K562 (cell line): ENCODE data around the gene RCSD1. TPM values are rescaled to one million over a fixed set of nuclear protein-coding genes. Genes with fewer than 3 reads are reported as not detected.

ENCODE experiments used
- ATAC-seq: fragments of 200-7000 bp; cut with Tn5 transposase; 3 replicates; pipeline ENCODE4 v1.9.1; 2020; ENCODE audit warnings: moderate library complexity
- BruUV-seq: library from RNA; stranded (reverse); fragments of 400-500 nt; replicated peaks from 2 replicates; lab custom pipeline; 2021; lab: Mats Ljungman, UMichigan
- CTCF ChIA-PET: fragments of 300-600 bp; formaldehyde crosslinking; extraction: SDS; loops from one replicate; lab custom pipeline; 2021; ENCODE audit warnings: low intra/inter-chr PET ratio; lab: Yijun Ruan, JAX
- POLR2A ChIA-PET: fragments of 300-600, 350-650 bp; sonication (Branson Sonifier 250); formaldehyde crosslinking; extraction: SDS; loops from one replicate; lab custom pipeline; 2021; ENCODE audit warnings: antibody characterized with exemption, inconsistent platforms; lab: Yijun Ruan, JAX
- DNase-seq, 4 experiments: peaks; one replicate each; pipeline versions ENCODE4 v3.0.0 to v3.0.0-alpha.2; 2011 to 2018; ENCODE audit warnings: low spot score in 3 of 4, mixed read lengths in 3 of 4; ENCODE audit errors: extremely low read depth in 1 of 4
- FAIRE-seq: peaks from 2 replicates; lab custom pipeline; 2011; peaks lifted over from hg19 to GRCh38; lab: Jason Lieb, UNC
- H2AFZ ChIP-seq: 2 replicates; pipeline ENCODE4 v1.6.0; 2011; ENCODE audit warnings: low read depth, low read length, control low read depth, inconsistent platforms
- H3K27ac ChIP-seq: fragments of 200-600 bp; 3 replicates; pipeline ENCODE4 v1.8.0; 2011; ENCODE audit warnings: low read depth, mild to moderate bottlenecking, control low read depth, inconsistent platforms, low read length, moderate library complexity, mixed read lengths; ENCODE audit errors: extremely low read depth
- H3K27me3 ChIP-seq, 2 experiments: fragments of 300-600 bp in 1 of 2; 2 replicates in 1 of 2; 3 replicates in 1 of 2; pipeline versions ENCODE4 v1.6.0 to v1.8.0; 2011; ENCODE audit warnings: inconsistent platforms in 2 of 2, low read length in 2 of 2, mild to moderate bottlenecking in 1 of 2, mixed read lengths in 1 of 2, moderate library complexity in 1 of 2; ENCODE audit not compliant: control insufficient read depth in 2 of 2, insufficient read depth in 2 of 2
- H3K36me3 ChIP-seq: fragments of 300-600 bp; 3 replicates; pipeline ENCODE4 v1.8.0; 2011; ENCODE audit warnings: mild to moderate bottlenecking, low read length, inconsistent platforms; ENCODE audit not compliant: control insufficient read depth, insufficient read depth
- H3K4me1 ChIP-seq, 2 experiments: fragments of 200-600 bp in 1 of 2; replicated peaks in 1 of 2; 2 replicates in 1 of 2; 3 replicates in 1 of 2; pipeline versions ENCODE4 v1.5.1 to v1.8.0; 2011; ENCODE audit warnings: inconsistent platforms in 2 of 2, low read length in 2 of 2, mild to moderate bottlenecking in 1 of 2, mixed read lengths in 1 of 2, moderate library complexity in 1 of 2; ENCODE audit not compliant: control insufficient read depth in 2 of 2, insufficient read depth in 2 of 2
- H3K4me2 ChIP-seq: 2 replicates; pipeline ENCODE4 v1.6.1; 2011; ENCODE audit warnings: low read length, control low read depth, inconsistent platforms, mixed read lengths; ENCODE audit not compliant: insufficient read depth
- H3K4me3 ChIP-seq: fragments of 200-600 bp; sonication (generic), shearing (Covaris generic); 2 replicates; pipeline ENCODE4 v1.5.1; 2016; ENCODE audit warnings: control low read depth, inconsistent platforms
- H3K79me2 ChIP-seq: fragments of 200-600 bp; 3 replicates; pipeline ENCODE4 v1.8.0; 2011; ENCODE audit warnings: low read length, inconsistent platforms; ENCODE audit not compliant: control insufficient read depth, insufficient read depth
- H3K9ac ChIP-seq, 2 experiments: 2 replicates each; pipeline versions ENCODE4 v1.6.0 to v1.6.1; 2011; ENCODE audit warnings: low read depth in 2 of 2, low read length in 2 of 2, control low read depth in 1 of 2, inconsistent platforms in 1 of 2, mild to moderate bottlenecking in 1 of 2, mixed read lengths in 1 of 2; ENCODE audit not compliant: insufficient read depth in 1 of 2
- H3K9me1 ChIP-seq: one replicate; pipeline ENCODE4 v1.6.0; 2011; ENCODE audit warnings: inconsistent platforms, mild to moderate bottlenecking, low read length, moderate library complexity; ENCODE audit not compliant: control insufficient read depth, insufficient read depth
- H3K9me3 ChIP-seq: replicated peaks from 2 replicates; pipeline ENCODE4 v1.5.1; 2011; ENCODE audit warnings: low read depth, low read length, inconsistent platforms; ENCODE audit not compliant: control insufficient read depth, insufficient read depth
- H4K20me1 ChIP-seq: replicated peaks from 2 replicates; pipeline ENCODE4 v1.6.1; 2011; ENCODE audit warnings: low read length, inconsistent platforms, mixed read lengths; ENCODE audit not compliant: control insufficient read depth, insufficient read depth
- GTF2E2 ChIP-seq: fragments of 200-800 bp; sonication (Bioruptor generic); IDR thresholded peaks from 2 replicates; pipeline ENCODE4 v1.6.1; 2016; ENCODE audit warnings: missing genetic modification characterization, missing compliant biosample characterization
- PRDM10 ChIP-seq: fragments of 450-650 bp; IDR thresholded peaks from 2 replicates; pipeline ENCODE4 v1.6.1; 2018; ENCODE audit not compliant: partially characterized antibody
- SIRT6 ChIP-seq: IDR thresholded peaks from one replicate; pipeline ENCODE4 v1.6.1; 2012; ENCODE audit warnings: low read depth, mild to moderate bottlenecking, control low read depth, inconsistent platforms, low read length, moderate library complexity
- TAF1 ChIP-seq: IDR thresholded peaks from 2 replicates; pipeline ENCODE4 v1.6.1; 2011; ENCODE audit warnings: mild to moderate bottlenecking, low read length, moderate library complexity; ENCODE audit not compliant: insufficient read depth, control insufficient read depth, severe bottlenecking; ENCODE audit errors: extremely low read depth
- ZBTB1 ChIP-seq: sonication (generic); formaldehyde crosslinking; IDR thresholded peaks from 2 replicates; pipeline ENCODE4 v1.8.1; 2023; ENCODE audit warnings: missing genetic modification reagents, low read depth, mild to moderate bottlenecking, borderline replicate concordance
- ZFP1 ChIP-seq: fragments of 450-650 bp; formaldehyde crosslinking; IDR thresholded peaks from 2 replicates; pipeline ENCODE4 v1.4.0; 2020; ENCODE audit warnings: mild to moderate bottlenecking, mixed read lengths
- WGBS: fragments of 100-300 bp; shearing (Covaris generic); methylation state at CpG from one replicate; pipeline ENCODE4 v1.1.6; 2016; ENCODE audit warnings: low coverage, mixed read lengths; ENCODE audit not compliant: insufficient coverage; ENCODE audit errors: missing lambda C conversion rate; 5-methylcytosine and 5-hydroxymethylcytosine counted together
- in situ Hi-C: fragments of 300-500 bp; cut with MboI; formaldehyde crosslinking; loops from 4 replicates; pipeline ENCODE4 v1.15.0; 2018; ENCODE audit warnings: inconsistent platforms, mixed read lengths
- intact Hi-C: fragments of 100-400 bp; cut with micrococcal nuclease; formaldehyde crosslinking; loops from 2 replicates; pipeline ENCODE4 v1.14.2; 2022
- polyA plus RNA-seq, 8 experiments: library from polyadenylated mRNA; depleted of rRNA in 4 of 8; stranded (reverse) in 5 of 8; unstranded in 3 of 8; fragments of >200 nt; fragmentation: Nextera tagmentation in 2 of 8; fragmentation: Illumina TruSeq in 1 of 8; extraction: Ambion mirVana in 2 of 8; extraction: Trizol in 1 of 8; gene quantifications; 2 replicates each; pipeline versions ENCODE4 v1.2.1 to v1.2.3, GENCODE V29; 2011 to 2014; ENCODE audit warnings: inconsistent platforms in 1 of 8, missing spikeins in 1 of 8
- total RNA-seq, 7 experiments: library from RNA; depleted of rRNA in 6 of 7; stranded (reverse); fragments of >200 nt in 6 of 7; fragmentation: Illumina TruSeq in 2 of 7; extraction: Trizol in 2 of 7; gene quantifications; 2 replicates each; pipeline versions ENCODE4 v1.2.1 to v1.2.3, GENCODE V29; 2011 to 2021; ENCODE audit warnings: low replicate concordance in 1 of 7
- TF ChIP-seq, protein P1 (sequence below): fragments of 450-650 bp; IDR thresholded peaks from 2 replicates; pipeline ENCODE4 v1.6.1; 2017; ENCODE audit warnings: antibody characterized with exemption

The RCSD1 gene
- total and polyA plus RNA-seq, 9 of the 15 experiments (the other 6 are each of a cell fraction or from before 2014, with no cell fraction given): 7.8 to 69.8 (median 45.3) TPM

DNA sequence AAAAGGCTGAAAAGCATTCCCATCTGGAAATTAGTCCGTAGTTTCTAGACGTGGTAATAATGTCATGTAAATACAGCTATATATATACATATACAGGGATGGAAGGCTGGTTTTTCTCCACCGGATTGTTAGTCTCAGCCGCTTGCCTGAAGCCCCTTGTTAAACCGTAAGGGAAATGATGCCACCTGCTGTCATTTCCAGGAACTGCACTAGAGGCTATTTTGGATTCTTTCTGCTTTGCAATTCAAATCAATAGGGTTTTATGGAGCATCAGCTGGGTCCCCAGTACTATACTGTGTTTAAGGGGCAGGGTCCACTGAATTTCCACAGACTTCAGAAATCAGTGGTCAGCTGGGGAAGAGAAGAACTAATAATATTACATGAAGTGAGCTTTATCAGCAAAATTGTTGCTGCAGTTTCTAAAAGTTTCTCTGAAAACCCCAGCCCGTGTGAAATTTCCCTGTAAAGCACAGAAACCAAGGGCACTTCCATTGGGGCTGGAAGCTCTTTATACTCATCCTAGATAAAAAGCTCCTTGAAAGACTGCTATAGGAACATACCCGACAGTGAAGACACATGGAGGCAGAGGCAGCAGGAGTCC, 58.0 kb downstream of the RCSD1 start:
- Histone ChIP-seq H3K36me3 (peaks cover 70% of the 10 kb centered on the region), H3K79me2 (no peaks in the 10 kb centered on the region), H3K9me3 (no peaks in the 10 kb centered on the region), H3K9ac (peak overlapping the region in 1 of 2 experiments; percentile 17; a peak in 2 of 4 replicates), H4K20me1 (no peaks in the 10 kb centered on the region), H3K9me1 (no peaks in the 10 kb centered on the region), H3K4me2 (peak overlapping the region; percentile 15; the same call in 1 of the 2 replicates), H3K4me1 (peaks cover 9 to 15% of the 10 kb centered on the region in 2 experiments; a peak in 4 of 5 replicates), H3K27me3 (no peaks in the 10 kb centered on the region), H3K27ac (peak overlapping the region; percentile 46; the same call in 2 of the 3 replicates), H2AFZ (peak overlapping the region; percentile 65), H3K4me3 (no peak overlapping the region)
- peak; percentile 97 for FAIRE-seq
- POLR2A ChIA-PET: interaction anchor here (0.5 to 2.1 kb wide), 16 partner anchors 9 to 440 kb away, joined by 3 to 7 read pairs (median 3); partner anchors contain the start of gene CREG1
- DNase-seq: peak; percentile 80 to 89 (median 82)
- ATAC-seq: peak; percentile 88
- BruUV-seq: no TSS peak
- in situ Hi-C loops (loop anchor here (25.0 kb wide), 2 partner anchors 1501 to 1676 kb away; no protein-coding TSS in a partner anchor), intact Hi-C loops (loop anchor here (1.0 to 10.0 kb wide), 8 partner anchors 55 to 621 kb away; no protein-coding TSS in a partner anchor)
- 26% methylated on average over 7 of the region's 7 CpGs for WGBS
- CTCF ChIA-PET: interaction anchor here (0.6 to 3.4 kb wide), 7 partner anchors 88 to 621 kb away, joined by 3 to 45 read pairs (median 7); no protein-coding TSS in a partner anchor
- TF ChIP-seq TAF1 (no peak), ZBTB1 (CRISPR knock-in tag) (no peak), ZFP1 (CRISPR knock-in tag) (no peak), GTF2E2 (tag) (no peak), SIRT6 (no peak), PRDM10 (no peak)
- TF ChIP-seq, protein P1, sequence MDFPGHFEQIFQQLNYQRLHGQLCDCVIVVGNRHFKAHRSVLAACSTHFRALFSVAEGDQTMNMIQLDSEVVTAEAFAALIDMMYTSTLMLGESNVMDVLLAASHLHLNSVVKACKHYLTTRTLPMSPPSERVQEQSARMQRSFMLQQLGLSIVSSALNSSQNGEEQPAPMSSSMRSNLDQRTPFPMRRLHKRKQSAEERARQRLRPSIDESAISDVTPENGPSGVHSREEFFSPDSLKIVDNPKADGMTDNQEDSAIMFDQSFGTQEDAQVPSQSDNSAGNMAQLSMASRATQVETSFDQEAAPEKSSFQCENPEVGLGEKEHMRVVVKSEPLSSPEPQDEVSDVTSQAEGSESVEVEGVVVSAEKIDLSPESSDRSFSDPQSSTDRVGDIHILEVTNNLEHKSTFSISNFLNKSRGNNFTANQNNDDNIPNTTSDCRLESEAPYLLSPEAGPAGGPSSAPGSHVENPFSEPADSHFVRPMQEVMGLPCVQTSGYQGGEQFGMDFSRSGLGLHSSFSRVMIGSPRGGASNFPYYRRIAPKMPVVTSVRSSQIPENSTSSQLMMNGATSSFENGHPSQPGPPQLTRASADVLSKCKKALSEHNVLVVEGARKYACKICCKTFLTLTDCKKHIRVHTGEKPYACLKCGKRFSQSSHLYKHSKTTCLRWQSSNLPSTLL: no peak
